ENCODE results near the gene G6PC2. TPM values are rescaled to one million over a fixed set of nuclear protein-coding genes. Genes with fewer than 3 reads are reported as not detected.

G6PC2 gene, protein sequence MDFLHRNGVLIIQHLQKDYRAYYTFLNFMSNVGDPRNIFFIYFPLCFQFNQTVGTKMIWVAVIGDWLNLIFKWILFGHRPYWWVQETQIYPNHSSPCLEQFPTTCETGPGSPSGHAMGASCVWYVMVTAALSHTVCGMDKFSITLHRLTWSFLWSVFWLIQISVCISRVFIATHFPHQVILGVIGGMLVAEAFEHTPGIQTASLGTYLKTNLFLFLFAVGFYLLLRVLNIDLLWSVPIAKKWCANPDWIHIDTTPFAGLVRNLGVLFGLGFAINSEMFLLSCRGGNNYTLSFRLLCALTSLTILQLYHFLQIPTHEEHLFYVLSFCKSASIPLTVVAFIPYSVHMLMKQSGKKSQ
- total RNA-seq, result not detected
- polyA plus RNA-seq, result not detected

DNA sequence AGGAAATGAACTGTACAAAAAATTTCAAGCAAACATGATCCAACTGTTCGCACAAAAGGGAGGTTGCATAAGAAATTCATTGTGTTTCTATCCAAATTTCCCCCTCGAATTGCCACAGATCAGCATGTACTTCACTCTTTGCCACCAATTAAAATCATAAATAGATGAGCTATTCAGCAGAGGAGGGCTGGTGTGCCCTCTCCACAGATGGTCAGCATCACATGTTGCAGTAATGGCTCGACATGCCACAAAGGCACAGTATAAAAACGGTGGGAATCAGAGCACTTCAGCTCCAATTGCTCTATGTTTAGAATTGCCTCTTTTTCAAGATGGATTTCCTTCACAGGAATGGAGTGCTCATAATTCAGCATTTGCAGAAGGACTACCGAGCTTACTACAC is at the start of gene G6PC2:
G6PC2 (plus strand) TSS at position 289 of the 400 bp plus-strand sequence; CDS start at position 330, 41 bp downstream.
- Mint-ChIP-seq H3K36me3 (no peaks in the 10 kb centered on the region), H3K4me3 (no peak within 1 kb of the TSS), H3K27ac (no peak within 1 kb of the TSS), H3K4me1 (no peaks in the 10 kb centered on the region), H3K27me3 (peaks cover 39% of the 10 kb centered on the region), H3K9me3 (peaks cover 0 to 2% (median 0%) of the 10 kb centered on the region in 7 donors)
- H3K27me3 ChIP-seq (ENCODE audit: control insufficient read depth, insufficient read depth, low read length), result peaks cover 20% of the 10 kb centered on the region
- no peak within 1 kb of the TSS for H3K4me3 ChIP-seq (ENCODE audit: low read depth, low read length)
- no peaks in the 10 kb centered on the region for H3K36me3 ChIP-seq (ENCODE audit: control insufficient read depth, insufficient read depth, low read length)
- ATAC-seq (ENCODE audit: low read depth in 2 of 2), result no peak
- no peak for DNase-seq
- no peak within 1 kb of the TSS for H3K27ac ChIP-seq (ENCODE audit: insufficient read depth, low read length, poor library complexity, severe bottlenecking)
- no peaks in the 10 kb centered on the region for H3K9me3 ChIP-seq (ENCODE audit: control insufficient read depth in 2 of 2, low read length in 2 of 2)
- no peaks in the 10 kb centered on the region for H3K4me1 ChIP-seq (ENCODE audit: control insufficient read depth, insufficient read depth, low read length, poor library complexity, severe bottlenecking)

- Mint-ChIP-seq H3K27ac (no peak overlapping the region), H3K36me3 (no peaks in the 10 kb centered on the region), H3K4me1 (peaks cover 0 to 2% (median 0%) of the 10 kb centered on the region in 4 donors), H3K9me3 (peaks cover 0 to 1% (median 0%) of the 10 kb centered on the region in 7 donors), H3K4me3 (no peak overlapping the region), H3K27me3 (no peaks in the 10 kb centered on the region)
- H3K9me3 ChIP-seq (ENCODE audit: control insufficient read depth in 2 of 2, low read length in 2 of 2), result no peaks in the 10 kb centered on the region
- no peak overlapping the region for H3K4me3 ChIP-seq (ENCODE audit: low read depth, low read length)
- H3K4me1 ChIP-seq (ENCODE audit: control insufficient read depth, insufficient read depth, low read length, poor library complexity, severe bottlenecking), result no peaks in the 10 kb centered on the region
- DNase-seq (no peak), ATAC-seq (ENCODE audit: low read depth in 2 of 2) (no peak)
- no peaks in the 10 kb centered on the region for H3K27me3 ChIP-seq (ENCODE audit: control insufficient read depth, insufficient read depth, low read length)
- H3K36me3 ChIP-seq (ENCODE audit: control insufficient read depth, insufficient read depth, low read length), result no peaks in the 10 kb centered on the region
- H3K27ac ChIP-seq (ENCODE audit: insufficient read depth, low read length, poor library complexity, severe bottlenecking), result no peak overlapping the region
Observed at GRCh38 chr2:168851674-168852320, 49.3 kb upstream of the G6PC2 start.

- H3K9me3 ChIP-seq (ENCODE audit: control insufficient read depth in 2 of 2, low read length in 2 of 2), result no peaks in the 10 kb centered on the region
- H3K36me3 Mint-ChIP-seq, result no peaks in the 10 kb centered on the region
- ATAC-seq (ENCODE audit: low read depth in 2 of 2), result no peak
Observed at GRCh38 chr2:168852481-168852880, 48.6 kb upstream of the G6PC2 start.

GRCh38 chr2:168853471-168853870 is 47.6 kb upstream of the G6PC2 start:
- Histone ChIP-seq H3K27ac (ENCODE audit: insufficient read depth, low read length, poor library complexity, severe bottlenecking) (no peak overlapping the region), H3K9me3 (ENCODE audit: control insufficient read depth in 2 of 2, low read length in 2 of 2) (no peaks in the 10 kb centered on the region), H3K27me3 (ENCODE audit: control insufficient read depth, insufficient read depth, low read length) (no peaks in the 10 kb centered on the region), H3K36me3 (ENCODE audit: control insufficient read depth, insufficient read depth, low read length) (no peaks in the 10 kb centered on the region), H3K4me1 (ENCODE audit: control insufficient read depth, insufficient read depth, low read length, poor library complexity, severe bottlenecking) (no peaks in the 10 kb centered on the region), H3K4me3 (ENCODE audit: low read depth, low read length) (no peak overlapping the region)
- no peaks in the 10 kb centered on the region for H3K27me3 Mint-ChIP-seq
- H3K4me3 Mint-ChIP-seq, result no peak overlapping the region
- ATAC-seq (ENCODE audit: low read depth in 2 of 2) (no peak), DNase-seq (no peak)
- peaks cover 0 to 2% (median 0%) of the 10 kb centered on the region in 4 donors for H3K4me1 Mint-ChIP-seq
- H3K36me3 Mint-ChIP-seq, result no peaks in the 10 kb centered on the region
- H3K27ac Mint-ChIP-seq, result no peak overlapping the region
- no peaks in the 10 kb centered on the region for H3K9me3 Mint-ChIP-seq

More at GRCh38 chr2:168852481-168852880, 48.6 kb upstream of the G6PC2 start:
- no peaks in the 10 kb centered on the region for H3K27me3 Mint-ChIP-seq
- H3K4me3 Mint-ChIP-seq, result no peak overlapping the region
- peaks cover 0 to 2% (median 0%) of the 10 kb centered on the region in 4 donors for H3K4me1 Mint-ChIP-seq
- H3K9me3 Mint-ChIP-seq, result no peaks in the 10 kb centered on the region
- H3K27me3 ChIP-seq (ENCODE audit: control insufficient read depth, insufficient read depth, low read length), result no peaks in the 10 kb centered on the region
- H3K27ac ChIP-seq (ENCODE audit: insufficient read depth, low read length, poor library complexity, severe bottlenecking), result no peak overlapping the region
- no peaks in the 10 kb centered on the region for H3K36me3 ChIP-seq (ENCODE audit: control insufficient read depth, insufficient read depth, low read length)
- DNase-seq, result no peak
- H3K4me1 ChIP-seq (ENCODE audit: control insufficient read depth, insufficient read depth, low read length, poor library complexity, severe bottlenecking), result no peaks in the 10 kb centered on the region
- H3K27ac Mint-ChIP-seq, result no peak overlapping the region
- no peak overlapping the region for H3K4me3 ChIP-seq (ENCODE audit: low read depth, low read length)

- H3K4me1 ChIP-seq (ENCODE audit: control insufficient read depth, insufficient read depth, low read length, poor library complexity, severe bottlenecking), result no peaks in the 10 kb centered on the region
- no peak overlapping the region for H3K4me3 Mint-ChIP-seq
- no peaks in the 10 kb centered on the region for H3K27me3 Mint-ChIP-seq
- no peaks in the 10 kb centered on the region for H3K36me3 ChIP-seq (ENCODE audit: control insufficient read depth, insufficient read depth, low read length)
- ATAC-seq (ENCODE audit: low read depth in 2 of 2) (no peak), DNase-seq (no peak)
- H3K27ac ChIP-seq (ENCODE audit: insufficient read depth, low read length, poor library complexity, severe bottlenecking), result no peak overlapping the region
- no peak overlapping the region for H3K27ac Mint-ChIP-seq
- no peaks in the 10 kb centered on the region for H3K27me3 ChIP-seq (ENCODE audit: control insufficient read depth, insufficient read depth, low read length)
- no peaks in the 10 kb centered on the region for H3K9me3 ChIP-seq (ENCODE audit: control insufficient read depth in 2 of 2, low read length in 2 of 2)
- no peaks in the 10 kb centered on the region for H3K4me1 Mint-ChIP-seq
- no peak overlapping the region for H3K4me3 ChIP-seq (ENCODE audit: low read depth, low read length)
- H3K9me3 Mint-ChIP-seq, result no peaks in the 10 kb centered on the region
- H3K36me3 Mint-ChIP-seq, result no peaks in the 10 kb centered on the region
Observed at GRCh38 chr2:168854651-168855050, 46.4 kb upstream of the G6PC2 start.

DNA sequence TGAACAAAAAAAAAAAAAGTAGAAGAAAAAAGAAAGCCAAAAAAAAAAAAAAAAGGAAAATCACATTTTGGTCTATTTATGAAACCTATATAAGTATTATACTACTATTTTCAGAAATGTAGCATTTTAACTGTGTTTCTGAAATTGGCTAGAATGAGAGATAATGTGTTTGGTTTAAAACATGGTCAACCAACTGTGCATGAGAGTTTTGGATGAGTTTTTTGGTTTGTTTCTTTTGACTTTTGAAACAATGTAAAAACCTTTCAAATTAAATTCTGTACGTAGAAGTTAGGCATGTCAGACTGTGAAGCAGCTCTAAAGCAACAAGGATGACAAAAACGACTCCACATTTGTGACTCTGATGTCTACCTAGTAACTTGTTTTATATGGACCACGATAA is 45.5 kb upstream of the G6PC2 start:
- no peak overlapping the region for H3K27ac ChIP-seq (ENCODE audit: insufficient read depth, low read length, poor library complexity, severe bottlenecking)
- no peaks in the 10 kb centered on the region for H3K27me3 ChIP-seq (ENCODE audit: control insufficient read depth, insufficient read depth, low read length)
- Mint-ChIP-seq H3K4me1 (no peaks in the 10 kb centered on the region), H3K4me3 (no peak overlapping the region), H3K27me3 (no peaks in the 10 kb centered on the region), H3K9me3 (no peaks in the 10 kb centered on the region), H3K36me3 (no peaks in the 10 kb centered on the region), H3K27ac (no peak overlapping the region)
- H3K36me3 ChIP-seq (ENCODE audit: control insufficient read depth, insufficient read depth, low read length), result no peaks in the 10 kb centered on the region
- DNase-seq, result no peak
- no peak for ATAC-seq (ENCODE audit: low read depth in 2 of 2)
- H3K9me3 ChIP-seq (ENCODE audit: control insufficient read depth in 2 of 2, low read length in 2 of 2), result no peaks in the 10 kb centered on the region
- H3K4me3 ChIP-seq (ENCODE audit: low read depth, low read length), result no peak overlapping the region
- H3K4me1 ChIP-seq (ENCODE audit: control insufficient read depth, insufficient read depth, low read length, poor library complexity, severe bottlenecking), result no peaks in the 10 kb centered on the region

GRCh38 chr2:168858146-168858545 is 42.9 kb upstream of the G6PC2 start:
- Mint-ChIP-seq H3K27ac (no peak overlapping the region), H3K9me3 (peaks cover 0 to 1% (median 0%) of the 10 kb centered on the region in 7 donors), H3K4me1 (peaks cover 0 to 4% (median 0%) of the 10 kb centered on the region in 4 donors), H3K4me3 (no peak overlapping the region), H3K27me3 (no peaks in the 10 kb centered on the region), H3K36me3 (no peaks in the 10 kb centered on the region)
- no peak overlapping the region for H3K27ac ChIP-seq (ENCODE audit: insufficient read depth, low read length, poor library complexity, severe bottlenecking)
- H3K4me3 ChIP-seq (ENCODE audit: low read depth, low read length), result no peak overlapping the region
- H3K4me1 ChIP-seq (ENCODE audit: control insufficient read depth, insufficient read depth, low read length, poor library complexity, severe bottlenecking), result no peaks in the 10 kb centered on the region
- ATAC-seq (ENCODE audit: low read depth in 2 of 2) (no peak), DNase-seq (no peak)
- H3K36me3 ChIP-seq (ENCODE audit: control insufficient read depth, insufficient read depth, low read length), result no peaks in the 10 kb centered on the region
- no peaks in the 10 kb centered on the region for H3K9me3 ChIP-seq (ENCODE audit: control insufficient read depth in 2 of 2, low read length in 2 of 2)
- H3K27me3 ChIP-seq (ENCODE audit: control insufficient read depth, insufficient read depth, low read length), result no peaks in the 10 kb centered on the region
